GM21576 (cell line): ENCODE measurements around the gene SLC35F3.
"Not testable (repeated sequence)": the region's sequence is repeated elsewhere in the genome, so short reads cannot be mapped to it uniquely, and the experiment has no call there.

ENCODE experiments used
- ATAC-seq: cut with Tn5 transposase; IDR thresholded peaks from one replicate; pipeline ENCODE4 v1.9.1; 2021; ENCODE audit warnings: mild to moderate bottlenecking, moderate library complexity; ENCODE audit not compliant: unreplicated experiment

SLC35F3 gene

GRCh38 chr1:234176000-234176399, 271.5 kb downstream of the SLC35F3 start:
- no peak for ATAC-seq

- ATAC-seq = not testable (repeated sequence)
Measured at GRCh38 chr1:234176847-234177246, 272.4 kb downstream of the SLC35F3 start.

- ATAC-seq = no peak
Measured at GRCh38 chr1:234185438-234185837, 281.0 kb downstream of the SLC35F3 start.

DNA sequence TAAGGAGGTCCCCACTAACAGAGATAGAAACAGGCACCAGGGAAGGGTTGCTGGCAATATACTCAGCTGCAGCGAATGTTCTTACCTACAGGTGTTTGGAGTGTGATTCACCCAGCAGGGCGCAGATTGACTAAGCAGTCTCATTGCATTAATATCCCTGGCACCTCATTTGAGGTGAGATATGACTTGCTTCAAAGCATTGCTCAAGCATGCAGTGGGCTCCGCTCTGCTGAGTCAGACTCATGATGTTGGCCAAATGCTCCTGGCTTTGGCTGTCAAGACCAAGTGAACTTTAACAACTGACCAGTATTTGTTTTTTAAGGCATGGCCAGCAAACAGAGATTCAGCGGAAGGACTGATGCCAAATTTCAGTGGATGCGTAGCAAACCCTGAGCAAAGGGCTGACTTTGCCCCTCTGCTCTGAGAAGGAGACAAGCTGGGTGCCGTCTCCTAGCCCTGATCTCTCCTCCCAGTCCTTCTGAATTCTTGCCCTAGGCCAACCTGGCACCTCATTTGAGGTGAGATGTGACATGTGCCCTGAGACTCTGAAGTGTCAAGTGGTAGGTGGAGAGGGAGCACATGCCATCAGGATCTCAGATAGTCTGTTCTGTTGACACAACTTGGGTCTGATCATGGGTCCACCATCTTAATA, 281.7 kb downstream of the SLC35F3 start:
- no peak for ATAC-seq

GRCh38 chr1:234188454-234188792, 283.9 kb downstream of the SLC35F3 start:
- no peak for ATAC-seq

DNA sequence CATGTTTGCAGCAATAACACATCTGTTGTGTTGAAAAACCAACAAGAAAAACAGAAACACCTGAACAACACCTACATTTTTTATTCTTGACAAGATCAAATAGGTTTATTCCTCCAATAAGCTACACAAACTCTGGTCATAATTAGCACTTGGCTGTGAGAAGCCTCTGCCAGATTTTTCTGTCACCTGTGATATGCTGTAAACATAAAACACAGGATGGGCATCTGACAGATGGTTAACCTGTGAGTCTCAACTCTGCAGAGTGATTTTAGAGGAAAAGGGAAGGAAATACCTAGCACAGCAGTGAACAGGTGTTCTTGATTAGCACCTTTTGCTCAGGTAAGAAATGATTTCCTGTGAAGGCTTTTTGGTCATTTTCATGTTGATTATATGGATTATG, 293.4 kb downstream of the SLC35F3 start:
- ATAC-seq = no peak

GRCh38 chr1:234199476-234200127, 295.1 kb downstream of the SLC35F3 start:
- no peak for ATAC-seq

- ATAC-seq = no peak
Measured at GRCh38 chr1:234200566-234200965, 296.1 kb downstream of the SLC35F3 start.

- ATAC-seq = no peak
Measured at GRCh38 chr1:234201600-234201999, 297.1 kb downstream of the SLC35F3 start.

- ATAC-seq = no peak
Measured at GRCh38 chr1:234205966-234206365, 301.5 kb downstream of the SLC35F3 start.

- ATAC-seq = no peak
Measured at GRCh38 chr1:234206651-234207284, 302.3 kb downstream of the SLC35F3 start.

- ATAC-seq = no peak
Measured at GRCh38 chr1:234208351-234208750, 303.9 kb downstream of the SLC35F3 start.

- ATAC-seq = no peak
Measured at GRCh38 chr1:234208791-234209190, 304.3 kb downstream of the SLC35F3 start.

- ATAC-seq = not testable (repeated sequence)
Measured at GRCh38 chr1:234210429-234210828, 306.0 kb downstream of the SLC35F3 start.

DNA sequence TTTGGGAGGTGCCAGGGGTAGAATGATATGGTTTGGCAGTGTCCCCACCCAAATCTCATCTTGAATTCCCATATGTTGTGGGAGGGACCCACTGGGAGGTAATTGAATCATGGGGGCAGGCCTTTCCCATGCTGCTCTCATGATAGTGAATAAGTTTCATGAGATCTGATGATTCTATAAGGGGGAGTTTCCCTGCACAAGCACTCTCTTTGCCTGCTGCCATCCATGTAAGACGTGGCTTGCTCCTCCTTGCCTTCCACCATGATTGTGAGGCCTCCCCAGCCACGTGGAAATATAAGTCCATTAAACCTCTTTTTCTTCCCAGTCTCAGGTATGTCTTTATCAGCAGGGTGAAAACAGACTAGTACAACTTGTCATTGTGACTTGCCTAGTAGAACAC, 307.4 kb downstream of the SLC35F3 start:
- ATAC-seq = not testable (repeated sequence)

DNA sequence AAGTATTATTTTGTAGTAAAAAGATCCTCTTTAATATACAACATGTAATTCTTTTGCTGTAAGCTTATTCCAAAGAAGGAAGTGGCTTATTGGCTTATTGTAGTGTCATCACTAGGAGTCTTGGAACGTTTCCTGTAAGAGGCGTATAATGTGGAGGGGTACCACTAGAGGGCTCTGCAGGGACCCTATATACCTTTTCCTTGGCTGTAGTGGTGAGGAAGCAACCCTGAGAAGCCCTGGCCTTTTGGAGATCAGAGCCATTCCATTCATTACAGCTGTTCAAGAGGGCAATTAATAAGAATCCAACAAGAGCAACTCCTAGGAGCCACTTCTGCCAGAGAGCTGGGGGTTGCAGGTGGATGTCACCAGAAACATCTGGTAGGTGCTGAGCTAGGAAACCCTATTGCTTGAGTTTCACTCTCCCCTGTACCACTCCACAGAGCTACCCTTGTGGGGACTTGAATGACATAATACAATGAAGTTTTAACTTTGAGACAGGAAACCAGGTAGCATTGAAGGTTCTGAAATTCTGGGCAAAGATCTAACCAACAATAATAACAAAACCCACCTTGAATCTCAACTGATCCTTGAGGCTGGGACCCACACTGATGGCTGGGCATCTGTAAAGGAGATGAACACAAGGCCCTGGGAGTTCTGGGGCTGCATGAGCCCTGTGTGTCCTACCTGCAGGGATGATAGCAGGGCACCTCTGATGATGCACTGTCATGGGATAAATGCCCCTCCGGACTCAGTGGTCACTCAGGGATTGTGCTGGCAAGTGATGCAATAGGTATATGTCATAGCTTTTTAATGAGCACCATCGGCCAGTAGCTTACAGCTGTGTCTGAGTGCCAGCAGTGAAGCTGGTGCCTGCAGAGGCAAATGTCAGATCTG, 308.5 kb downstream of the SLC35F3 start:
- no peak for ATAC-seq

- no peak for ATAC-seq
Measured at GRCh38 chr1:234213658-234214128, 309.2 kb downstream of the SLC35F3 start.

DNA sequence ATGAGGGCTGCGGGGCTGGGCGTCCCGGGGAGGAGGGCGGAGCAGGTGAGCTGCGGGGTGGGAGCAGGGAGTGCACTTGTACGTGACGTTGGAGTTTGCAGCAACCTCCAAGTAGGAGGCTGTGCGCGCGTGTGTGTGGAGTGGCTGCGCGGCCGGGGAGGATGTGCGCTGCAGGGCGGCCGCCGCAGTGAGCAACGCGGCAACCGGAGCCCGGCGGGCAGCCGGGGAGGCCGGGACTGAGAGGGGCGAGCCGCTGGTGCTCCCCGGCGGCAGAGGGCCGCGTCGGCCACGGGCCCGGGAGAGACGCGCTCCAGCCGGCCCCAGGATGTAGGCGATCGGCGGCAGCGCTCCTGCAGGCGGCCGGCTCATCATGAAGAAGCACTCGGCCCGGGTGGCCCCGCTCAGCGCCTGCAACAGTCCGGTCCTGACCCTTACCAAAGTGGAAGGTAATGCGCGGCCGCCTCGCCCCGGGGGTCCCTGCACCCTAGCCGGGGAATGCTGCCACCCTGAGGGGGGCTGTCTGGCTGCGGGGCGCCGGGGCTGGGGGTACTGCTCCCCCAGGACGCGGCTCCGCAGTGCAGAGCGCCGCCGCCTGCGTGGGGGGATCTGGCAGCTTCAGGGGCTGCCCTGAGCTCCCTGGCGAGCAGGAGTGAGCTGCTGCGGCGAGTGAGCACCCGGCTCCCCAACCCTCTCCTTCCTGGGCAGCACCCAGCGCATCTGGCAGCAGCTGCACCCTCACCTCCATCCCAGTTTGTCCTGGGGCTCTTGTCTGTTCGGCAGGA, 309.8 kb downstream of the SLC35F3 start:
- ATAC-seq = no peak

DNA sequence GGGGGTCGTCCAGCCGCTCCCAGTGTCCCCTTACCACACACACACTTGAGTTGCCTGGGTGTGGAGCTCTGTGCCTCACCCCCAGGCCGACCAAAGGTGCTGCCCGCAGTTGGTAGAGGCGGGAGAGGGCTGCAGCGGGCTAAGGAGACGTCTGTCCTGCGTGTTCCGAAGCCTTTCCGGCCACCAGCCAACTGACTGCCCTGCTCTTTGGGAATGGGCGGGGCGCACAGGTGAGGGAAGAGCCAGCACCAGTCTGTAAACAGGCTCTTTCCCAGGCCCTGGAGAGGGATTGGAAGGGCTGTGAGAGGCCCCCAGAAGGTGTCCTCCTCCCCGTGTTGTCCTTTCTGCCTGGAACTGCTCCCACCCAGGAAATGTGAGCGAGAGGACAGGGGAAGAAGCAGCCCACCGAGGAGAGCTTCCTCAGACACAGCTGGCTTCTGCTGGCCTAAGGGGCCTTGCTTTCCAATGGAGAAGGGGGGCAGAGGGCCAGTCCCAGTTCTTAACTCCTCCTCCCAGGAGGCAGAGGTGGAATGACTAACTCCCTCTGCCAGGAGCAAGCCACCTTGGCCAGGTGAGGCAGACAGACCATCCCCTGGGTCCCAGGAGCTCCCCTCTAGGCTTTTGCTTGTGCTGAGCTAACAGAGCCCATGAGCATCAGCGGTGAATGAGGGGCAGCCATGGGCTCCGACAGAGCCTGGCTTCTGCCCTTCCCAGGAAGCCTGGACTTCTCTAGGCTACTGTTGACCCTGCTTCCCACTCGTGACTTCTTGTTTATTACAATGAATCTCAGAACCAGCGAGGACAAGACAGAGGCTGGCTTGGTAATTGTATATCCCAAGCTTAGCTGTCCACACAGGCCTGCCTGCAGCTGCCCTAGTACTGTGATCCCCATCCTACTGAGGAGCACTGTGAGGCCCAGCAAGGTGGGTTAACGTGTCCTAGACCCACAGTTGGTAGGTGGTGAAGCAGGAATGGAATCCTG, 310.7 kb downstream of the SLC35F3 start:
- no peak for ATAC-seq
